HEK293 (cell line): Measurements from ENCODE around the gene CFAP45.

Source experiments
- AEBP2 ChIP-seq: fragments of 450-650 bp; formaldehyde crosslinking; IDR thresholded peaks from 2 replicates; pipeline ENCODE4 v1.5.1; 2016; ENCODE audit warnings: missing biosample characterization, missing genetic modification characterization, borderline replicate concordance
- GLI4 ChIP-seq: fragments of 450-650 bp; formaldehyde crosslinking; IDR thresholded peaks from 2 replicates; pipeline ENCODE4 v1.5.1; 2016; ENCODE audit warnings: missing biosample characterization, missing genetic modification characterization
- HOXD13 ChIP-seq: sonication (generic); formaldehyde crosslinking; IDR thresholded peaks from 2 replicates; pipeline ENCODE4 v1.8.0; 2022; ENCODE audit warnings: missing genetic modification reagents, borderline replicate concordance
- KLF9 ChIP-seq: fragments of 450-650 bp; formaldehyde crosslinking; IDR thresholded peaks from 2 replicates; pipeline ENCODE4 v1.5.1; 2016; ENCODE audit warnings: missing biosample characterization, missing genetic modification characterization, low read depth
- PRDM2 ChIP-seq: fragments of 450-650 bp; formaldehyde crosslinking; IDR thresholded peaks from 2 replicates; pipeline ENCODE4 v1.5.1; 2016; ENCODE audit warnings: missing biosample characterization, missing genetic modification characterization, borderline replicate concordance
- SP3 ChIP-seq: fragments of 450-650 bp; formaldehyde crosslinking; IDR thresholded peaks from 2 replicates; pipeline ENCODE4 v1.5.1; 2016; ENCODE audit warnings: missing biosample characterization, missing genetic modification characterization
- TCF7L2 ChIP-seq: IDR thresholded peaks from 2 replicates; pipeline ENCODE4 v1.6.1; 2011; ENCODE audit warnings: low read depth, mild to moderate bottlenecking, inconsistent platforms, low read length, moderate library complexity, borderline replicate concordance
- YY2 ChIP-seq: fragments of 450-650 bp; formaldehyde crosslinking; IDR thresholded peaks from 2 replicates; pipeline ENCODE4 v1.5.1; 2016; ENCODE audit warnings: missing biosample characterization, missing genetic modification characterization
- ZBTB11 ChIP-seq: fragments of 450-650 bp; formaldehyde crosslinking; conservative IDR thresholded peaks from 2 replicates; pipeline ENCODE4 v1.5.1; 2016; ENCODE audit warnings: low read depth, missing biosample characterization, missing genetic modification characterization
- ZBTB49 ChIP-seq: fragments of 450-650 bp; formaldehyde crosslinking; IDR thresholded peaks from 2 replicates; pipeline ENCODE4 v1.5.1; 2016; ENCODE audit warnings: missing biosample characterization, missing genetic modification characterization, low read depth
- ZNF138 ChIP-seq: fragments of 450-650 bp; formaldehyde crosslinking; IDR thresholded peaks from 2 replicates; pipeline ENCODE4 v1.5.1; 2016; ENCODE audit warnings: missing biosample characterization, missing genetic modification characterization, borderline replicate concordance
- ZNF184 ChIP-seq: fragments of 450-650 bp; IDR thresholded peaks from 2 replicates; pipeline ENCODE4 v1.5.1; 2018; ENCODE audit warnings: missing biosample characterization, mild to moderate bottlenecking, missing genetic modification characterization
- ZNF2 ChIP-seq: fragments of 450-650 bp; formaldehyde crosslinking; IDR thresholded peaks from 2 replicates; pipeline ENCODE4 v1.5.1; 2016; ENCODE audit warnings: missing biosample characterization, missing genetic modification characterization
- ZNF335 ChIP-seq: fragments of 450-650 bp; formaldehyde crosslinking; conservative IDR thresholded peaks from 2 replicates; pipeline ENCODE4 v1.5.1; 2016; ENCODE audit warnings: missing biosample characterization, missing genetic modification characterization
- ZNF362 ChIP-seq: fragments of 450-650 bp; formaldehyde crosslinking; IDR thresholded peaks from 2 replicates; pipeline ENCODE4 v1.5.1; 2016; ENCODE audit warnings: missing biosample characterization, missing genetic modification characterization
- ZNF404 ChIP-seq: fragments of 450-650 bp; formaldehyde crosslinking; IDR thresholded peaks from 2 replicates; pipeline ENCODE4 v1.5.1; 2017; ENCODE audit warnings: missing biosample characterization, missing genetic modification characterization
- ZNF426 ChIP-seq: fragments of 450-650 bp; formaldehyde crosslinking; IDR thresholded peaks from 2 replicates; pipeline ENCODE4 v1.5.1; 2017; ENCODE audit warnings: missing biosample characterization, missing genetic modification characterization, mild to moderate bottlenecking, inconsistent platforms, moderate library complexity
- ZNF501 ChIP-seq: fragments of 450-650 bp; formaldehyde crosslinking; IDR thresholded peaks from 2 replicates; pipeline ENCODE4 v1.5.1; 2016; ENCODE audit warnings: missing biosample characterization, missing genetic modification characterization
- ZNF514 ChIP-seq: fragments of 450-650 bp; formaldehyde crosslinking; IDR thresholded peaks from 2 replicates; pipeline ENCODE4 v1.5.1; 2016; ENCODE audit warnings: missing biosample characterization, missing genetic modification characterization
- ZNF610 ChIP-seq: fragments of 450-650 bp; formaldehyde crosslinking; IDR thresholded peaks from 2 replicates; pipeline ENCODE4 v1.5.1; 2016; ENCODE audit warnings: missing biosample characterization, missing genetic modification characterization, borderline replicate concordance
- ZNF658 ChIP-seq: fragments of 450-650 bp; formaldehyde crosslinking; IDR thresholded peaks from 2 replicates; pipeline ENCODE4; 2016; ENCODE audit warnings: missing biosample characterization, missing genetic modification characterization
- ZNF704 ChIP-seq: fragments of 450-650 bp; formaldehyde crosslinking; IDR thresholded peaks from 2 replicates; pipeline ENCODE4 v1.5.1; 2016; ENCODE audit warnings: missing biosample characterization, missing genetic modification characterization
- ZNF776 ChIP-seq: fragments of 450-650 bp; formaldehyde crosslinking; IDR thresholded peaks from 2 replicates; pipeline ENCODE4 v1.5.0; 2017; ENCODE audit warnings: missing biosample characterization, missing genetic modification characterization, borderline replicate concordance

Gene CFAP45

GRCh38 chr1:159923203-159924024, 23.4 kb upstream of the CFAP45 start (continued):
- TF ChIP-seq ZBTB11 (tag by site-specific recombination) (no peak), SP3 (peak; percentile 48), PRDM2 (tag by site-specific recombination) (no peak), ZNF138 (tag by site-specific recombination) (no peak), KLF9 (tag by site-specific recombination) (peak; percentile 26; the same call in 1 of the 2 replicates), ZNF362 (tag by site-specific recombination) (no peak), ZNF2 (tag by site-specific recombination) (no peak), ZNF184 (tag by site-specific recombination) (0 out of 2 replicates have a peak, but pooled peaks have one; percentile 29), ZNF658 (tag by site-specific recombination) (no peak), TCF7L2 (no peak), GLI4 (no peak), ZNF514 (tag by site-specific recombination) (no peak), ZNF501 (tag by site-specific recombination) (peak; percentile 29; the same call in 1 of the 2 replicates), ZBTB49 (tag by site-specific recombination) (no peak), ZNF776 (tag by site-specific recombination) (no peak), ZNF335 (tag by site-specific recombination) (no peak), ZNF704 (tag by site-specific recombination) (no peak), ZNF610 (tag by site-specific recombination) (no peak), ZNF426 (tag by site-specific recombination) (no peak), YY2 (tag by site-specific recombination) (no peak), HOXD13 (CRISPR knock-in tag) (no peak), ZNF404 (no peak), AEBP2 (no peak)
